ENCODE measurements around the gene TRIM51G. TPM values are rescaled to one million over a fixed set of nuclear protein-coding genes. Genes with fewer than 3 reads are reported as not detected.
"Not testable (repeated sequence)": the region's sequence is repeated elsewhere in the genome, so short reads cannot be mapped to it uniquely, and the experiment has no call there.

TRIM51G gene
- not detected for total RNA-seq
- polyA plus RNA-seq, result not detected
- long read RNA-seq, donor 1, result 0 reads
- long read RNA-seq, donor 2, result 0 reads

- H3K27me3 ChIP-seq (ENCODE audit: control insufficient read depth in 1 of 2, insufficient read depth in 2 of 2, low read length in 1 of 2); ATAC-seq (ENCODE audit: low FRiP score); H3K4me1 ChIP-seq (ENCODE audit: control insufficient read depth in 1 of 2, insufficient read depth in 2 of 2, low read length in 2 of 2); H3K9me3 ChIP-seq (ENCODE audit: control insufficient read depth, low read length); H3K36me3 ChIP-seq (ENCODE audit: control insufficient read depth in 1 of 2, insufficient read depth in 2 of 2, low read length in 1 of 2); intact Hi-C loops (cut with DNase I); DNase-seq; H3K4me3 ChIP-seq (ENCODE audit: low read length in 2 of 2); H3K27ac ChIP-seq (ENCODE audit: low read depth in 1 of 2, low read length in 2 of 2): not testable (repeated sequence)
Measured at GRCh38 chr11:48983785-48984184, at the start of gene TRIM51G. Gene TRIM51G (minus strand): TSS chr11:48983885. CDS start chr11:48981695, 2,190 bp downstream.

GRCh38 chr11:49028523-49028922 is 44.8 kb upstream of the TRIM51G start, which contains the start of gene TRIM49B:
Gene TRIM49B (plus strand): TSS chr11:49028823. CDS start chr11:49031600, 2,777 bp downstream.
- ATAC-seq (ENCODE audit: low FRiP score); H3K27me3 ChIP-seq (ENCODE audit: control insufficient read depth in 1 of 2, insufficient read depth in 2 of 2, low read length in 1 of 2); H3K4me3 ChIP-seq (ENCODE audit: low read length in 2 of 2); DNase-seq; intact Hi-C loops (cut with DNase I); H3K4me1 ChIP-seq (ENCODE audit: control insufficient read depth in 1 of 2, insufficient read depth in 2 of 2, low read length in 2 of 2); H3K36me3 ChIP-seq (ENCODE audit: control insufficient read depth in 1 of 2, insufficient read depth in 2 of 2, low read length in 1 of 2); H3K9me3 ChIP-seq (ENCODE audit: control insufficient read depth, low read length); H3K27ac ChIP-seq (ENCODE audit: low read depth in 1 of 2, low read length in 2 of 2): not testable (repeated sequence)
- 11 to 24% methylated on average over 2 of the region's 2 CpGs for WGBS, 2 donors

- H3K9me3 ChIP-seq (ENCODE audit: control insufficient read depth, low read length); H3K4me3 ChIP-seq (ENCODE audit: low read length in 2 of 2); ATAC-seq (ENCODE audit: low FRiP score); intact Hi-C loops (cut with DNase I); H3K27me3 ChIP-seq (ENCODE audit: control insufficient read depth in 1 of 2, insufficient read depth in 2 of 2, low read length in 1 of 2); H3K36me3 ChIP-seq (ENCODE audit: control insufficient read depth in 1 of 2, insufficient read depth in 2 of 2, low read length in 1 of 2); DNase-seq; H3K27ac ChIP-seq (ENCODE audit: low read depth in 1 of 2, low read length in 2 of 2); H3K4me1 ChIP-seq (ENCODE audit: control insufficient read depth in 1 of 2, insufficient read depth in 2 of 2, low read length in 2 of 2): not testable (repeated sequence)
- 94 to 96% methylated on average over 25 of the region's 25 CpGs for WGBS, 2 donors
Measured at GRCh38 chr11:48968592-48968991, 15.1 kb downstream of the TRIM51G start.

GRCh38 chr11:48955315-48956049 is 28.2 kb downstream of the TRIM51G start:
- DNase-seq; intact Hi-C loops (cut with DNase I); H3K27ac ChIP-seq (ENCODE audit: low read depth in 1 of 2, low read length in 2 of 2); ATAC-seq (ENCODE audit: low FRiP score); H3K9me3 ChIP-seq (ENCODE audit: control insufficient read depth, low read length); H3K27me3 ChIP-seq (ENCODE audit: control insufficient read depth in 1 of 2, insufficient read depth in 2 of 2, low read length in 1 of 2); H3K4me3 ChIP-seq (ENCODE audit: low read length in 2 of 2); H3K36me3 ChIP-seq (ENCODE audit: control insufficient read depth in 1 of 2, insufficient read depth in 2 of 2, low read length in 1 of 2); H3K4me1 ChIP-seq (ENCODE audit: control insufficient read depth in 1 of 2, insufficient read depth in 2 of 2, low read length in 2 of 2): not testable (repeated sequence)
- 89 to 92% methylated on average over 21 to 35 of the region's 35 CpGs for WGBS, 2 donors

- intact Hi-C loops (cut with DNase I); H3K27me3 ChIP-seq (ENCODE audit: control insufficient read depth in 1 of 2, insufficient read depth in 2 of 2, low read length in 1 of 2): not testable (repeated sequence)
- 77 to 78% methylated on average over 7 of the region's 7 CpGs for WGBS, 2 donors
Measured at GRCh38 chr11:48945796-48946195, 37.9 kb downstream of the TRIM51G start.

More at GRCh38 chr11:48945796-48946195, 37.9 kb downstream of the TRIM51G start:
- not testable (repeated sequence) for H3K27ac ChIP-seq (ENCODE audit: low read depth in 1 of 2, low read length in 2 of 2); H3K4me1 ChIP-seq (ENCODE audit: control insufficient read depth in 1 of 2, insufficient read depth in 2 of 2, low read length in 2 of 2); DNase-seq; ATAC-seq (ENCODE audit: low FRiP score); H3K36me3 ChIP-seq (ENCODE audit: control insufficient read depth in 1 of 2, insufficient read depth in 2 of 2, low read length in 1 of 2); H3K4me3 ChIP-seq (ENCODE audit: low read length in 2 of 2); H3K9me3 ChIP-seq (ENCODE audit: control insufficient read depth, low read length)

Other genes with a start within 250 kb of the TRIM51G start
- not detected for gene TRIM49B, start 44.9 kb upstream of the TRIM51G start, total RNA-seq
- gene TRIM49B, start 44.9 kb upstream of the TRIM51G start, polyA plus RNA-seq, result 1 to 10 TPM in 1 of 2 donors, not detected in 1; 1.0 TPM
- gene TRIM64C, start 75.2 kb upstream of the TRIM51G start, total RNA-seq, result not detected
- gene TRIM64C, start 75.2 kb upstream of the TRIM51G start, polyA plus RNA-seq, result not detected
- gene FOLH1, start 224.7 kb upstream of the TRIM51G start, total RNA-seq, result 1 to 10 TPM; 1.6 to 1.9 TPM
- gene FOLH1, start 224.7 kb upstream of the TRIM51G start, polyA plus RNA-seq, result 10 to 100 TPM in 1 of 2 donors, not detected in 1; 17.3 TPM